Natural killer cell (primary cell): Measurements from ENCODE around the gene SUPT16H. TPM values are rescaled to one million over a fixed set of nuclear protein-coding genes. Genes with fewer than 3 reads are reported as not detected.

Experiments
- ATAC-seq, 3 donors: fragments of 150-1000 bp in 2 of 3; fragments of 200-7000 bp in 1 of 3; cut with Tn5 transposase; 1 replicate in 1 of 3; 2 replicates in 2 of 3; pipeline ENCODE4 v1.10.0; 2021; ENCODE audit warnings: mild to moderate bottlenecking in 2 of 3, moderate library complexity in 2 of 3
- DNase-seq, 2 donors: peaks; one replicate each; pipeline versions ENCODE4 v3.0.0 to v3.0.0-alpha.2; 2013 to 2021; ENCODE audit warnings: mixed read lengths in 1 of 2
- H3K27ac ChIP-seq: one replicate; pipeline ENCODE4 v1.5.1; 2013; ENCODE audit warnings: mild to moderate bottlenecking, low read length
- H3K27me3 ChIP-seq: one replicate; pipeline ENCODE4 v1.6.1; 2013; ENCODE audit warnings: low read length; ENCODE audit not compliant: control insufficient read depth, insufficient read depth
- H3K36me3 ChIP-seq: one replicate; pipeline ENCODE4 v1.6.1; 2013; ENCODE audit warnings: low read length; ENCODE audit not compliant: control insufficient read depth, insufficient read depth
- H3K4me1 ChIP-seq: one replicate; pipeline ENCODE4 v1.6.1; 2013; ENCODE audit warnings: low read length; ENCODE audit not compliant: control insufficient read depth, insufficient read depth
- H3K4me3 ChIP-seq: one replicate; pipeline ENCODE4 v1.5.1; 2013; ENCODE audit warnings: low read length
- H3K9me3 ChIP-seq: one replicate; pipeline ENCODE4 v1.6.1; 2013; ENCODE audit warnings: low read length; ENCODE audit not compliant: control insufficient read depth, insufficient read depth
- H3K27ac Mint-ChIP-seq, 2 donors: one replicate each; pipeline ENCODE4 v1.8.0; 2022; ENCODE audit warnings: mild to moderate bottlenecking in 2 of 2, mixed read lengths in 2 of 2, moderate library complexity in 1 of 2
- H3K27me3 Mint-ChIP-seq, 2 donors: one replicate each; pipeline ENCODE4 v1.8.0; 2022; ENCODE audit warnings: low read depth in 2 of 2, mixed read lengths in 2 of 2
- H3K36me3 Mint-ChIP-seq: one replicate; pipeline ENCODE4 v1.8.0; 2022; ENCODE audit warnings: mixed read lengths
- H3K4me1 Mint-ChIP-seq, 2 donors: one replicate each; pipeline ENCODE4 v1.8.0; 2022; ENCODE audit warnings: mixed read lengths in 2 of 2
- H3K4me3 Mint-ChIP-seq: one replicate; pipeline ENCODE4 v1.8.0; 2022; ENCODE audit warnings: mild to moderate bottlenecking, moderate library complexity, mixed read lengths
- H3K9me3 Mint-ChIP-seq, 2 donors: one replicate each; pipeline ENCODE4 v1.8.0; 2022; ENCODE audit warnings: mixed read lengths in 2 of 2
- CTCF ChIP-seq: fragments of 200-600 bp; IDR thresholded peaks from one replicate; pipeline ENCODE4 v1.8.0; 2022; ENCODE audit warnings: antibody characterized with exemption
- WGBS: methylation state at CpG from one replicate; pipeline ENCODE4 v1.1.7; 2013; ENCODE audit warnings: missing lambda C conversion rate; ENCODE audit not compliant: insufficient coverage; 5-methylcytosine and 5-hydroxymethylcytosine counted together
- intact Hi-C: fragments of 100-400 bp; cut with micrococcal nuclease; formaldehyde crosslinking; loops from one replicate; pipeline ENCODE4 v1.14.2; 2022
- total RNA-seq, 4 donors: library from RNA; stranded (reverse); fragments of 120-200 nt in 1 of 4; gene quantifications; one replicate each; pipeline versions ENCODE4 v1.2.3 to v1.2.4, GENCODE V29; 2013 to 2022

SUPT16H gene
- total RNA-seq, 3 donors from 2014 or later (not counting 1 experiment from before 2014, with no cell fraction given): 60.3 to 72.6 (median 65.1) TPM

GRCh38 chr14:21414137-21414631 lies 30.4 kb upstream of the SUPT16H start:
- H3K36me3 Mint-ChIP-seq: peaks cover 26% of the 10 kb centered on the region
- no peak overlapping the region for H3K27ac Mint-ChIP-seq
- no peaks in the 10 kb centered on the region for H3K27me3 Mint-ChIP-seq
- no peak for DNase-seq
- no peak for TF ChIP-seq CTCF
- H3K4me3 Mint-ChIP-seq: no peak overlapping the region
- Histone ChIP-seq H3K27ac (no peak overlapping the region), H3K27me3 (no peaks in the 10 kb centered on the region), H3K4me3 (no peak overlapping the region), H3K36me3 (peaks cover 73% of the 10 kb centered on the region), H3K4me1 (no peaks in the 10 kb centered on the region), H3K9me3 (no peaks in the 10 kb centered on the region)
- intact Hi-C loops: no loop called here
- WGBS: no CpG with 5 or more reads among the region's 1 CpG
- H3K4me1 Mint-ChIP-seq: no peaks in the 10 kb centered on the region
- no peaks in the 10 kb centered on the region for H3K9me3 Mint-ChIP-seq
- ATAC-seq: no peak

- Histone ChIP-seq H3K4me3 (no peak overlapping the region), H3K4me1 (no peaks in the 10 kb centered on the region), H3K27ac (no peak overlapping the region), H3K9me3 (no peaks in the 10 kb centered on the region), H3K36me3 (peaks cover 88% of the 10 kb centered on the region), H3K27me3 (no peaks in the 10 kb centered on the region)
- Mint-ChIP-seq H3K4me3 (no peak overlapping the region), H3K27me3 (no peaks in the 10 kb centered on the region), H3K36me3 (peaks cover 53% of the 10 kb centered on the region), H3K4me1 (no peaks in the 10 kb centered on the region), H3K27ac (peak overlapping the region in 1 of 2 donors; percentile 60), H3K9me3 (no peaks in the 10 kb centered on the region)
- no peak for TF ChIP-seq CTCF
- intact Hi-C loops: no loop called here
- ATAC-seq (no peak), DNase-seq (no peak)
- WGBS: 95% methylated on average over 3 of the region's 3 CpGs
Observed at GRCh38 chr14:21408147-21408546, 24.3 kb upstream of the SUPT16H start.

GRCh38 chr14:21406213-21406612 lies 22.4 kb upstream of the SUPT16H start:
- no peak overlapping the region for H3K27ac ChIP-seq
- peaks cover 60% of the 10 kb centered on the region for H3K36me3 Mint-ChIP-seq
- no peaks in the 10 kb centered on the region for H3K9me3 ChIP-seq
- no peak for TF ChIP-seq CTCF
- ATAC-seq (no peak), DNase-seq (no peak)
- H3K27me3 Mint-ChIP-seq: no peaks in the 10 kb centered on the region
- H3K4me3 Mint-ChIP-seq: no peak overlapping the region
- H3K4me1 Mint-ChIP-seq: no peaks in the 10 kb centered on the region
- H3K9me3 Mint-ChIP-seq: no peaks in the 10 kb centered on the region
- H3K36me3 ChIP-seq: peaks cover 91% of the 10 kb centered on the region
- H3K27ac Mint-ChIP-seq: peak overlapping the region in 1 of 2 donors; percentile 13
- no peaks in the 10 kb centered on the region for H3K27me3 ChIP-seq
- intact Hi-C loops: no loop called here
- H3K4me3 ChIP-seq: no peak overlapping the region
- no peaks in the 10 kb centered on the region for H3K4me1 ChIP-seq

GRCh38 chr14:21405097-21405496 lies 21.3 kb upstream of the SUPT16H start:
- H3K27me3 ChIP-seq: no peaks in the 10 kb centered on the region
- H3K27ac ChIP-seq: no peak overlapping the region
- H3K9me3 ChIP-seq: no peaks in the 10 kb centered on the region
- DNase-seq (no peak), ATAC-seq (no peak)
- peaks cover 69% of the 10 kb centered on the region for H3K36me3 Mint-ChIP-seq
- no peaks in the 10 kb centered on the region for H3K4me1 Mint-ChIP-seq
- H3K27ac Mint-ChIP-seq: no peak overlapping the region
- H3K4me3 Mint-ChIP-seq: no peak overlapping the region
- no peaks in the 10 kb centered on the region for H3K9me3 Mint-ChIP-seq
- peaks cover 91% of the 10 kb centered on the region for H3K36me3 ChIP-seq
- WGBS: 100% methylated on average over 1 of the region's 3 CpGs
- no peaks in the 10 kb centered on the region for H3K27me3 Mint-ChIP-seq
- intact Hi-C loops: no loop called here
- TF ChIP-seq CTCF: no peak
- no peaks in the 10 kb centered on the region for H3K4me1 ChIP-seq
- H3K4me3 ChIP-seq: no peak overlapping the region
